SK-N-SH treated with all-trans-retinoic acid at 6 μM for 48 hours (cell line): ENCODE results near the gene PPFIBP1.
A peak's percentile ranks its signal among the peaks of the same experiment; 100 is the strongest.
"Not testable (repeated sequence)": the region's sequence is repeated elsewhere in the genome, so short reads cannot be mapped to it uniquely, and the experiment has no call there.

ENCODE experiments used
- ATAC-seq: fragments of 200-7000 bp; cut with Tn5 transposase; 3 replicates; pipeline ENCODE4 v1.9.1; 2020; ENCODE audit warnings: mild to moderate bottlenecking, moderate library complexity
- ARNTL ChIP-seq: fragments of 450-650 bp; formaldehyde crosslinking; IDR thresholded peaks from 2 replicates; pipeline ENCODE4 v1.5.0; 2020; ENCODE audit warnings: low read depth, mild to moderate bottlenecking, moderate library complexity, borderline replicate concordance
- BACH2 ChIP-seq: fragments of 250-450 bp; sonication (Bioruptor Pico); IDR thresholded peaks from 2 replicates; pipeline ENCODE4 v1.9.0; 2021; ENCODE audit warnings: mild to moderate bottlenecking, borderline replicate concordance
- CREB5 ChIP-seq: fragments of 250-450 bp; sonication (Bioruptor Pico); IDR thresholded peaks from 2 replicates; pipeline ENCODE4 v1.5.1; 2020; ENCODE audit warnings: low read depth, mild to moderate bottlenecking, moderate library complexity
- CSRNP3 ChIP-seq: fragments of 250-450 bp; sonication (Bioruptor Pico); IDR thresholded peaks from 2 replicates; pipeline ENCODE4 v1.5.1; 2021; ENCODE audit warnings: mild to moderate bottlenecking, moderate library complexity
- ESRRG ChIP-seq: fragments of 250-450 bp; sonication (Bioruptor Pico); IDR thresholded peaks from 2 replicates; pipeline ENCODE4 v1.6.1; 2021; ENCODE audit warnings: mild to moderate bottlenecking
- GLIS3 ChIP-seq: fragments of 250-450 bp; sonication (Bioruptor Pico); IDR thresholded peaks from 2 replicates; pipeline ENCODE4 v1.5.0; 2020; ENCODE audit warnings: mild to moderate bottlenecking, moderate library complexity
- ISL1 ChIP-seq: fragments of 250-450 bp; sonication (Bioruptor Pico); IDR thresholded peaks from 2 replicates; pipeline ENCODE4 v2.1.2; 2022; ENCODE audit warnings: mild to moderate bottlenecking, moderate library complexity
- OSR1 ChIP-seq: fragments of 250-450 bp; sonication (Bioruptor Pico); IDR thresholded peaks from 2 replicates; pipeline ENCODE4 v1.8.0; 2022; ENCODE audit warnings: moderate library complexity, mild to moderate bottlenecking, inconsistent platforms
- PPARA ChIP-seq: fragments of 250-450 bp; sonication (Bioruptor Pico); IDR thresholded peaks from 2 replicates; pipeline ENCODE4 v1.5.0; 2020; ENCODE audit warnings: mild to moderate bottlenecking, borderline replicate concordance
- RARB ChIP-seq: fragments of 250-450 bp; sonication (Bioruptor Pico); IDR thresholded peaks from 2 replicates; pipeline ENCODE4 v1.8.0; 2021; ENCODE audit warnings: mild to moderate bottlenecking, moderate library complexity
- SNAI2 ChIP-seq: fragments of 250-450 bp; sonication (Bioruptor Pico); IDR thresholded peaks from 2 replicates; pipeline ENCODE4 v1.5.0; 2020; ENCODE audit warnings: mild to moderate bottlenecking, moderate library complexity
- TCF4 ChIP-seq: fragments of 250-450 bp; sonication (Bioruptor Pico); IDR thresholded peaks from 2 replicates; pipeline ENCODE4 v1.8.0; 2021; ENCODE audit warnings: mild to moderate bottlenecking, moderate library complexity, borderline replicate concordance
- TOX ChIP-seq: fragments of 250-450 bp; sonication (Bioruptor Pico); IDR thresholded peaks from 2 replicates; pipeline ENCODE4 v1.8.0; 2021; ENCODE audit warnings: mild to moderate bottlenecking, moderate library complexity, borderline replicate concordance
- TSHZ2 ChIP-seq: fragments of 250-450 bp; sonication (Bioruptor Pico); IDR thresholded peaks from 2 replicates; pipeline ENCODE4 v1.5.0; 2020; ENCODE audit warnings: mild to moderate bottlenecking, moderate library complexity
- ZC3H10 ChIP-seq: fragments of 250-450 bp; sonication (Bioruptor Pico); IDR thresholded peaks from 2 replicates; pipeline ENCODE4 v1.5.1; 2021; ENCODE audit warnings: mild to moderate bottlenecking, moderate library complexity
- ZFP3 ChIP-seq: fragments of 250-450 bp; sonication (Bioruptor Pico); IDR thresholded peaks from 2 replicates; pipeline ENCODE4 v1.5.0; 2020; ENCODE audit warnings: mild to moderate bottlenecking, moderate library complexity
- ZFP30 ChIP-seq: fragments of 450-650 bp; formaldehyde crosslinking; IDR thresholded peaks from 2 replicates; pipeline ENCODE4 v1.5.0; 2022; ENCODE audit warnings: mild to moderate bottlenecking, moderate library complexity
- ZNF8 ChIP-seq: fragments of 450-650 bp; formaldehyde crosslinking; IDR thresholded peaks from 2 replicates; pipeline ENCODE4 v1.5.0; 2020; ENCODE audit warnings: mild to moderate bottlenecking, moderate library complexity

The PPFIBP1 gene

GRCh38 chr12:27624586-27624985 lies 100.6 kb downstream of the PPFIBP1 start:
- TF ChIP-seq CSRNP3 (CRISPR knock-in tag) (no peak), ZFP3 (no peak)
- ATAC-seq: no peak

- peak; percentile 58 for ATAC-seq
- TF ChIP-seq TCF4 (CRISPR knock-in tag) (no peak), CSRNP3 (CRISPR knock-in tag) (no peak), ZNF8 (CRISPR knock-in tag) (no peak), RARB (CRISPR knock-in tag) (no peak), ISL1 (no peak), OSR1 (CRISPR knock-in tag) (no peak), ZC3H10 (CRISPR knock-in tag) (no peak)
These were observed 103.3 kb downstream of the PPFIBP1 start for GRCh38 chr12:27627123-27627852.

GRCh38 chr12:27627853-27628469 lies 104.0 kb downstream of the PPFIBP1 start:
- not testable (repeated sequence) for ATAC-seq

GRCh38 chr12:27630219-27630618 lies 106.2 kb downstream of the PPFIBP1 start:
- ATAC-seq: not testable (repeated sequence)

- ATAC-seq: no peak
- TF ChIP-seq CREB5 (CRISPR knock-in tag) (no peak), TSHZ2 (CRISPR knock-in tag) (no peak), RARB (CRISPR knock-in tag) (no peak), SNAI2 (CRISPR knock-in tag) (no peak), BACH2 (CRISPR knock-in tag) (no peak), ZFP3 (no peak)
These were observed 107.4 kb downstream of the PPFIBP1 start for GRCh38 chr12:27631365-27631764.

- ATAC-seq: no peak
- no peak for TF ChIP-seq PPARA
- TF ChIP-seq TCF4 (CRISPR knock-in tag): no peak
- TF ChIP-seq ESRRG (CRISPR knock-in tag): no peak
- no peak for TF ChIP-seq CREB5 (CRISPR knock-in tag)
- no peak for TF ChIP-seq ZFP30 (CRISPR knock-in tag)
- TF ChIP-seq SNAI2 (CRISPR knock-in tag): no peak
- no peak for TF ChIP-seq ISL1
- no peak for TF ChIP-seq ZNF8 (CRISPR knock-in tag)
- TF ChIP-seq CSRNP3 (CRISPR knock-in tag): no peak
- TF ChIP-seq TOX (CRISPR knock-in tag): no peak
- TF ChIP-seq ZFP3: no peak
- no peak for TF ChIP-seq GLIS3 (CRISPR knock-in tag)
- no peak for TF ChIP-seq ARNTL
These were observed 107.9 kb downstream of the PPFIBP1 start for GRCh38 chr12:27631813-27632491.
